Testis (tissue), 5 donors: Measurements from ENCODE around the gene TMPRSS15. TPM values are rescaled to one million over a fixed set of nuclear protein-coding genes. Genes with fewer than 3 reads are reported as not detected.

ENCODE experiments used
- DNase-seq: peaks from one replicate; pipeline ENCODE4 v3.0.0-alpha.2; 2019
- H3K27ac ChIP-seq, 2 donors: fragments of 200-600 bp; sonication (generic); one replicate each; pipeline ENCODE4 v1.5.1; 2019
- H3K27me3 ChIP-seq: fragments of 200-600 bp; sonication (generic); one replicate; pipeline ENCODE4 v1.5.1; 2019
- H3K36me3 ChIP-seq: fragments of 200-600 bp; sonication (generic); one replicate; pipeline ENCODE4 v1.5.1; 2017; ENCODE audit warnings: low read depth; ENCODE audit errors: missing control alignments
- H3K4me1 ChIP-seq: fragments of 200-600 bp; sonication (generic); one replicate; pipeline ENCODE4 v1.5.1; 2019
- H3K4me3 ChIP-seq, 2 donors: fragments of 200-600 bp; sonication (generic); one replicate each; pipeline ENCODE4 v1.5.1; 2017 to 2019
- H3K9me3 ChIP-seq: fragments of 200-600 bp; sonication (generic); one replicate; pipeline ENCODE4 v1.5.1; 2017
- POLR2A ChIP-seq: fragments of 450-650 bp; IDR thresholded peaks from one replicate; pipeline ENCODE4 v1.6.1; 2017; ENCODE audit warnings: antibody characterized with exemption, mild to moderate bottlenecking, moderate library complexity
- WGBS, 2 donors: methylation state at CpG; one replicate each; pipeline ENCODE4 v1.1.5; 2018; 5-methylcytosine and 5-hydroxymethylcytosine counted together
- intact Hi-C: fragments of 100-400 bp; cut with DNase I; formaldehyde crosslinking; loops from one replicate; pipeline ENCODE4 v1.15.1; 2023; ENCODE audit warnings: low total_unique reads
- long read RNA-seq, 2 donors: transcript quantifications; one replicate each; lab custom pipeline, GENCODE V29; 2026
- polyA plus RNA-seq: library from polyadenylated mRNA; stranded (reverse); fragments of 350-450 nt; fragmentation: Illumina TruSeq; extraction: RNeasy Lipid Tissue Mini Kit (QIAGEN cat#74804); gene quantifications from one replicate; pipeline ENCODE4 v1.2.3, GENCODE V29; 2014; ENCODE audit warnings: low read depth, low replicate concordance; ENCODE audit not compliant: insufficient read depth
- total RNA-seq, 2 donors: library from RNA; depleted of rRNA; stranded (reverse); fragments of >200 nt; gene quantifications; one replicate each; pipeline ENCODE4 v1.2.3, GENCODE V29; 2016
- TF ChIP-seq, protein P1 (sequence below), 3 experiments: fragments of 450-650 bp in 2 of 3; fragments of 200-600 bp in 1 of 3; sonication (generic) in 1 of 3; IDR thresholded peaks; one replicate each; pipeline ENCODE4 v1.5.1; 2016 to 2019; ENCODE audit warnings: antibody characterized with exemption in 3 of 3, mild to moderate bottlenecking in 2 of 3, moderate library complexity in 1 of 3

The TMPRSS15 gene
- under 1 TPM; 0.16 to 0.68 TPM for total RNA-seq
- polyA plus RNA-seq: 0.40 TPM
- long read RNA-seq, donor 1: 0 reads
- long read RNA-seq, donor 2: 0 reads

- Histone ChIP-seq H3K4me1 (no peaks in the 10 kb centered on the region), H3K27ac (no peak within 1 kb of the TSS), H3K27me3 (no peaks in the 10 kb centered on the region), H3K4me3 (no peak within 1 kb of the TSS), H3K9me3 (no peaks in the 10 kb centered on the region), H3K36me3 (no peaks in the 10 kb centered on the region)
- TF ChIP-seq, protein P1, sequence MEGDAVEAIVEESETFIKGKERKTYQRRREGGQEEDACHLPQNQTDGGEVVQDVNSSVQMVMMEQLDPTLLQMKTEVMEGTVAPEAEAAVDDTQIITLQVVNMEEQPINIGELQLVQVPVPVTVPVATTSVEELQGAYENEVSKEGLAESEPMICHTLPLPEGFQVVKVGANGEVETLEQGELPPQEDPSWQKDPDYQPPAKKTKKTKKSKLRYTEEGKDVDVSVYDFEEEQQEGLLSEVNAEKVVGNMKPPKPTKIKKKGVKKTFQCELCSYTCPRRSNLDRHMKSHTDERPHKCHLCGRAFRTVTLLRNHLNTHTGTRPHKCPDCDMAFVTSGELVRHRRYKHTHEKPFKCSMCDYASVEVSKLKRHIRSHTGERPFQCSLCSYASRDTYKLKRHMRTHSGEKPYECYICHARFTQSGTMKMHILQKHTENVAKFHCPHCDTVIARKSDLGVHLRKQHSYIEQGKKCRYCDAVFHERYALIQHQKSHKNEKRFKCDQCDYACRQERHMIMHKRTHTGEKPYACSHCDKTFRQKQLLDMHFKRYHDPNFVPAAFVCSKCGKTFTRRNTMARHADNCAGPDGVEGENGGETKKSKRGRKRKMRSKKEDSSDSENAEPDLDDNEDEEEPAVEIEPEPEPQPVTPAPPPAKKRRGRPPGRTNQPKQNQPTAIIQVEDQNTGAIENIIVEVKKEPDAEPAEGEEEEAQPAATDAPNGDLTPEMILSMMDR (IDR thresholded peaks at IDR 0.05): no peak
- TF ChIP-seq POLR2A: no peak
- no peak for DNase-seq
- 48 to 68% methylated on average over 1 of the region's 1 CpG for WGBS, 2 donors
- intact Hi-C loops: no loop called here
Observed at GRCh38 chr21:18403735-18404450, at the start of gene TMPRSS15. TSS of gene TMPRSS15 (minus strand) at chr21:18403785. CDS start at chr21:18403622, 163 bp downstream.

DNA sequence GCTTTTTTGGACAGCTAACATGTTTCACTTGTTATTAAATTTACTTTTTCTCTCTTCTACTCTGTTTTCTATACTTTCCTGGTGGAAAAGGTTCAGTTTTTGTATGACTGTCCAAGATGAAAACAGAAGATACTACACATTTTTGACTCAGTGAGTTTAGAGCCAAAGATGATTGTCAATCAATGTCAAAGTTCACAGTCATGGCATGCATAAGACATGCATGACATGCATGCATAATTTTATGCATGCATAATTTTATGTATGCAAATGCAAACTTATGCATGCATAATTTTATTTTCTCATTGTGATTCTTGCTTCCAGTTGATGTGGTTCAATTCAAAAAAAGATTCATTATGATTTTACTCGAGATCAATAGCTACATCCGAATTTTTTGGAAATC lies 48.1 kb upstream of the TMPRSS15 start:
- Histone ChIP-seq H3K4me3 (no peak overlapping the region), H3K27ac (no peak overlapping the region), H3K27me3 (no peaks in the 10 kb centered on the region), H3K4me1 (no peaks in the 10 kb centered on the region), H3K36me3 (no peaks in the 10 kb centered on the region), H3K9me3 (no peaks in the 10 kb centered on the region)
- WGBS, 2 donors: 86 to 92% methylated on average over 2 of the region's 2 CpGs
- no peak for DNase-seq
- intact Hi-C loops: no loop called here
- TF ChIP-seq, protein P1 (IDR thresholded peaks at IDR 0.05): no peak
- no peak for TF ChIP-seq POLR2A

- DNase-seq: no peak
- no peak overlapping the region for H3K4me3 ChIP-seq
- no peak overlapping the region for H3K27ac ChIP-seq
- no peaks in the 10 kb centered on the region for H3K36me3 ChIP-seq
- no peaks in the 10 kb centered on the region for H3K9me3 ChIP-seq
- intact Hi-C loops: no loop called here
- no peaks in the 10 kb centered on the region for H3K27me3 ChIP-seq
- TF ChIP-seq, protein P1 (IDR thresholded peaks at IDR 0.05): no peak
- H3K4me1 ChIP-seq: no peaks in the 10 kb centered on the region
- WGBS, 2 donors: 64 to 72% methylated on average over 8 of the region's 8 CpGs
Observed at GRCh38 chr21:18449605-18450550, 46.3 kb upstream of the TMPRSS15 start.

DNA sequence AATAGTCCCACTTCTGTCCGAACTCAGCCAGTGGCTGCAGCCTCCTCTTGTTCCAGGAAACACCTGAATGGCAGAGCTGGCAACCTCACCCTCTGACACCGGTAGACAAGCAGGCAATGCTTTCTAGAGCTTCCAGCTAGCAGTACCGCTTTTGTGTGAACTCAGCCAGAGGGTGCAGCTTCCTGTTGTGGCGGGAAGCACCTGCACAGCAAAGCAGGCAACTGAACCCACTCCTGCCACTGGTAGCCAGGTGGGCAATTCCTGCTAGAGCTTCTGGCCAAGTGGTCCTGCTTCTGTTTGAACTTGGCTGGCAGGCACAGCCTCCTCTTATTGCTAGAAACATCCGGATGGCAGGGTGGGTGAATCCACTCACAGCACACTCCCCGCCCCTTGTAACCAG lies 40.1 kb upstream of the TMPRSS15 start:
- WGBS, 2 donors: 80 to 84% methylated on average over 2 to 6 of the region's 6 CpGs
- no peaks in the 10 kb centered on the region for H3K9me3 ChIP-seq

More for the DNA sequence above, 40.1 kb upstream of the TMPRSS15 start:
- Histone ChIP-seq H3K36me3 (no peaks in the 10 kb centered on the region), H3K27me3 (no peaks in the 10 kb centered on the region), H3K27ac (no peak overlapping the region), H3K4me3 (no peak overlapping the region), H3K4me1 (no peaks in the 10 kb centered on the region)
- TF ChIP-seq POLR2A: no peak
- TF ChIP-seq, protein P1 (IDR thresholded peaks at IDR 0.05): no peak
- intact Hi-C loops: no loop called here
- no peak for DNase-seq
